PC-3 (cell line): ENCODE measurements around the gene PLD4.

Experiments used
- EZH2 ChIP-seq: fragments of 300-600 bp; sonication (generic); IDR thresholded peaks from one replicate; pipeline ENCODE4 v1.6.1; 2017; ENCODE audit warnings: antibody characterized with exemption, mild to moderate bottlenecking, low read length; ENCODE audit not compliant: unreplicated experiment
- EZH2phosphoT487 ChIP-seq: fragments of 300-600 bp; sonication (generic); IDR thresholded peaks from 2 replicates; pipeline ENCODE4 v1.6.1; 2018; ENCODE audit warnings: mild to moderate bottlenecking, antibody characterized with exemption, low read length, borderline replicate concordance
- TF ChIP-seq, protein P1 (sequence below): fragments of 300-600 bp; sonication (generic); conservative IDR thresholded peaks from 2 replicates; pipeline ENCODE4 v1.5.1; 2017; ENCODE audit warnings: antibody characterized with exemption, low read depth, mild to moderate bottlenecking, low read length

DNA sequence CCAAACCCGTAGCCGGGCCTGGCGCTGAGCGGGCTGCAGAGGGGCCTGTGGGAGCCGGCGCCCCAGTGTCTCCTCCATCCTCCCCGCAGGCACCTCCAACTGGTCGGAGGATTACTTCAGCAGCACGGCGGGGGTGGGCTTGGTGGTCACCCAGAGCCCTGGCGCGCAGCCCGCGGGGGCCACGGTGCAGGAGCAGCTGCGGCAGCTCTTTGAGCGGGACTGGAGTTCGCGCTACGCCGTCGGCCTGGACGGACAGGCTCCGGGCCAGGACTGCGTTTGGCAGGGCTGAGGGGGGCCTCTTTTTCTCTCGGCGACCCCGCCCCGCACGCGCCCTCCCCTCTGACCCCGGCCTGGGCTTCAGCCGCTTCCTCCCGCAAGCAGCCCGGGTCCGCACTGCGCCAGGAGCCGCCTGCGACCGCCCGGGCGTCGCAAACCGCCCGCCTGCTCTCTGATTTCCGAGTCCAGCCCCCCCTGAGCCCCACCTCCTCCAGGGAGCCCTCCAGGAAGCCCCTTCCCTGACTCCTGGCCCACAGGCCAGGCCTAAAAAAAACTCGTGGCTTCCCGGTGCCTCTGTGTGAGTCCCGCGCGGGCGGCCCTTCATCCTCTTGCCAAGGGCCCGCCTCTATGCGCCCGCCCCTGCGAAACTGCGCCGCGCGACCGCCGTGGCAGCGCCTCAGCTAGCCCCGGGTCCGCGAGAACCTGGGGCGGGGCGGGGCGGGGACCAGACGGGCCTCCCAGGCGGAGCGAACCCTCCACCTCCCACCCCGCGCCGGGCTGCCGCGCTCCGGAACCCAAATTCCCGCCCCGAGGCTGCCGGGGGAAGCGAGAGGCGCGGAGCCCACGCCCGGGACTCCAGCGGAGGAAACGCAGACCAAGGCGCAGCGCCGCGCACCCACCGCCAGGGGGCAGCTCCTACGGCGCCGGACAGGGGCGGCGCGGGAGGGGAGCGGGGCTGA is 8.3 kb downstream of the PLD4 start:
- TF ChIP-seq EZH2, result no peak
- TF ChIP-seq, protein P1, sequence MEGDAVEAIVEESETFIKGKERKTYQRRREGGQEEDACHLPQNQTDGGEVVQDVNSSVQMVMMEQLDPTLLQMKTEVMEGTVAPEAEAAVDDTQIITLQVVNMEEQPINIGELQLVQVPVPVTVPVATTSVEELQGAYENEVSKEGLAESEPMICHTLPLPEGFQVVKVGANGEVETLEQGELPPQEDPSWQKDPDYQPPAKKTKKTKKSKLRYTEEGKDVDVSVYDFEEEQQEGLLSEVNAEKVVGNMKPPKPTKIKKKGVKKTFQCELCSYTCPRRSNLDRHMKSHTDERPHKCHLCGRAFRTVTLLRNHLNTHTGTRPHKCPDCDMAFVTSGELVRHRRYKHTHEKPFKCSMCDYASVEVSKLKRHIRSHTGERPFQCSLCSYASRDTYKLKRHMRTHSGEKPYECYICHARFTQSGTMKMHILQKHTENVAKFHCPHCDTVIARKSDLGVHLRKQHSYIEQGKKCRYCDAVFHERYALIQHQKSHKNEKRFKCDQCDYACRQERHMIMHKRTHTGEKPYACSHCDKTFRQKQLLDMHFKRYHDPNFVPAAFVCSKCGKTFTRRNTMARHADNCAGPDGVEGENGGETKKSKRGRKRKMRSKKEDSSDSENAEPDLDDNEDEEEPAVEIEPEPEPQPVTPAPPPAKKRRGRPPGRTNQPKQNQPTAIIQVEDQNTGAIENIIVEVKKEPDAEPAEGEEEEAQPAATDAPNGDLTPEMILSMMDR, result peak; percentile 46
- TF ChIP-seq EZH2phosphoT487, result no peak
